Measurements from ENCODE around the gene SH3BP2.

The SH3BP2 gene

GRCh38 chr4:2803624-2804448, 11.0 kb downstream of the SH3BP2 start:
- no peak for DNase-seq (ENCODE audit: low read depth)

DNA sequence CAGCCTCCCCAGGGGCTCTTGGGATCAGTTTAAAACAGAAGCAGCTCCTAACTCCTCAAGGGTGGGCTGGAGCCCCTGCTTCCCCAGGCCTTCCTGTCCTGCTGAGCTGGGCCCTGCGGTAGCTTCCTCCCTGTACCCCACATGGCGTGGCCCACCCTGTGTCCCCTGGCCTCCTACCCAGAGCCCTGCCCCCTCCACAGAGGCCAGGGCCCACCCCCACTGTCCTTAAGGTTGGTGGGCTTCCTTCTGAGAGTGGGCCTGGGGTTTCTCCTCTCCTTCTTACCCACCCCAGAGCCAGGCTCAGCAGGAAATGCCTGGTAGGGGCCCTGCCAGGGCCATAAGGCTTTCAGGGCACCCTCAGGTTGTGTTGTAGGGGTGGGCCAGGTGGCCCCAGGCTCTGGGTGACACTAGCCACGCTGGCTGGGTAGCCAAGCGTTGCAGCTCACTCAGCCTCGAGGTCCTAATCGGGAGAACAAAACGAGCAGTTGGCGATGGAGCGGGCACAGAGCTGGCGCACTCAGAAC, 11.6 kb downstream of the SH3BP2 start:
- DNase-seq (ENCODE audit: low read depth): no peak

- DNase-seq (ENCODE audit: low read depth): no peak
These were observed 12.2 kb downstream of the SH3BP2 start for GRCh38 chr4:2804973-2805501.

DNA sequence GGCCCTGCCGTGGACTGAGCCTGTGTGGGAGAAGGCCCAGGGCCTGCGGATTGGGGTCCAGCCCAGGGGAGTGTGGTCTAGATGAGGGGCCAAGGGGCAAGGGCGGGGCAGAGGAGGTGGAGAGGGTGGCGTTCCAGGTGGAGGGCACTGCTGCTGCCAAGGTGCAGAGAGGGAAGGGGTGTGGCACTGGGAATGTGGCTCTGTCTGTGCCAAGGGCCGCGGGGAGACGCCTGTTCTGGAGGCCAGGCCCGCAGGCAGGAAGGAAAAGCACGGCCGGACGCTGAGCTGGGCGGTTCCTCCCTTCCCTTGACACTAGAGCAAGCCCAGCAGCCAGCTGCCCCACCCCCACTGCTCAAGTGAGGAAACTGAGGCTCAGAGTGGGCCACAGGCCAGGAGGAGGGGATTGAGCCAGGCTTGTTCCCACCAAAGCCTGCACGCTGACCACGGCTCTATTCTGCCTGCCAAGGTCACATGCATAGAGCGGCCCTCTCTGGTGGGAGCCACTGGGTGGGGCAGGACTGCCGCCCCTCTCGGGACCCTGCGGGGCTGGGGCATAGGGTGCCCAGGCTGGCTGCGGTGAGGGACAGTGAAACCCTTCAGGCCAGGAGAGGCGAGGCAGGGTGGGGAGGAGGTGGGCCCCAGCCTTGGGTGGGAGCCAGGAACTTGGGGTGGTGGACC, 13.0 kb downstream of the SH3BP2 start:
- DNase-seq (ENCODE audit: low read depth): no peak

DNA sequence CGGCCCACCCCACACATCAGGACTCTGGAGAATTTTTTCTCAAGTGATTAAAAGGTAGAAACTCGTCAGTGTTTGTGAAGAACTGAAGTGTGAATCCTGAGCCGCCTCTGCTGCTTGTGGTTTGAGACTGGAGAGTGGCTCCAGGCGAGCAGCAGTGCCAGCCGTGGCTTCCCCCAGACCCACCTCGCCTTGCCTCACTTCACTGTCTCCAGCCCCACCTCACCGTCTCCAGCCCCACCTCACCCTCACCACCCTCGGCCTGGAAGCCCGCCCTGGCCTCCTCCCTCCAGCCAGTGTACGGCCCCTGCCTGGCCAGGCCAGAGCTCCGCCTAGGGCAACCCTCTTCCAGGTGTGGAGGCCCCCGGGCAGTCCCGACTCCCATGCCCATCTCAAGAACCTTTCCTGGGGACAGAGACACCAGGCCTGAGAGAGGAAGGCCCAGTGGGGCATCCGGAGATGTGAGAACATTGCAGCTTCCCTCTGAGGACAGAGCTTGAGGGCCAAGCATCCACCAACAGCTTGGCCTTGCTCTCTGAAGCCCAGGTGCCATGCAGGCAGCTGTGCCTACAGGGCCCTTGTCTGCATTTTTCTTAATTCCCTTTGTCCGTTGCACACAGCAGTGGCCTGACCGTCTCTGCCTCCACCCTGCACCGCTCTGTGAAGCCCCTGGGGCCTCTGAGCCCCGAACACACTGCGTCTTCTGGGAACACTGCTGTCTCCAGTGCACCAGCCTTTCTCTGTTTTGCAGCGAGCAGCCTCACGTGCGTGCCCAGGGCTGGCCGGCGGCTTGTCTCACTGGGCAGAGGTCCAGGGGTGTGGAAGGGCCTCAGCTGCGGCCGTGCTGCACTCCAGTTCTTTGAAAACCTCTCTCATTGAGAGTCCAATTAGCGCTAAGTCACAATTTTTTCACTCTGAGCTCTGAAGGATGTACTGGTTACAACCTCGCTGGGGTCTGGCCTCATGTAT, 13.8 kb downstream of the SH3BP2 start:
- no peak for DNase-seq (ENCODE audit: low read depth)

GRCh38 chr4:2807571-2807970, 14.7 kb downstream of the SH3BP2 start:
- no peak for DNase-seq (ENCODE audit: low read depth)

- no peak for DNase-seq (ENCODE audit: low read depth)
These were observed 15.1 kb downstream of the SH3BP2 start for GRCh38 chr4:2808001-2808400.

DNA sequence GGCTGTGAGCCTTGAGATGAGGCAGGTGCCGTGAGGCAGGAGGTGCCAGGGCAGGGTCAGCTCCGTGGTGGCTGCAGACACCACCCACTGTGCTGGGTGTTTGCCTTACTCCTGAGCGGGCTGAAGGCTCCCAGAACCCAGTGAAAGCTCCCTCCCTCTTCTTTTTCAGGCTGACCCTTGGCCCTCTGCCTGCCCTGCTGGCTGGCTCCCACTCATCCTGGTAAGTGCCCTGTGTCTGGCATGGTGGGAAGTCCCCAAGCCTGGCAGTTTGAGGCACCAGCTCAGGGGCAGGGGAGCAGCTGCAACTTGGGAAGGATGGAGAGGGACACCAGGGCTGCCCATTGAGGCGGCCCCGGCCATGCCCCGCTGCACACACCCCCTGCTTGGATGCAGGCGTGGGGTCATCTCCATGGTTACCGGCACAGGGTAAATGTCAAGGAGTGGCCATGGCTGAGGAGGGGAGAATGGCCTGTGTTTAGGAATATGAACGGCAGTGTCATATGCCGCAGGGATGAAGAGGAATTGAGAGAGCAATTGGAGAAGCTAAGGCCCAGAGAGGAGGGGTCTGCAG, 16.8 kb downstream of the SH3BP2 start:
- no peak for DNase-seq (ENCODE audit: low read depth)

- DNase-seq (ENCODE audit: low read depth): no peak
These were observed 17.5 kb downstream of the SH3BP2 start for GRCh38 chr4:2810388-2810787.

- no peak for DNase-seq (ENCODE audit: low read depth)
These were observed 19.1 kb downstream of the SH3BP2 start for GRCh38 chr4:2811830-2812611.

- DNase-seq (ENCODE audit: low read depth): no peak
These were observed 19.9 kb downstream of the SH3BP2 start for GRCh38 chr4:2812612-2813354.

DNA sequence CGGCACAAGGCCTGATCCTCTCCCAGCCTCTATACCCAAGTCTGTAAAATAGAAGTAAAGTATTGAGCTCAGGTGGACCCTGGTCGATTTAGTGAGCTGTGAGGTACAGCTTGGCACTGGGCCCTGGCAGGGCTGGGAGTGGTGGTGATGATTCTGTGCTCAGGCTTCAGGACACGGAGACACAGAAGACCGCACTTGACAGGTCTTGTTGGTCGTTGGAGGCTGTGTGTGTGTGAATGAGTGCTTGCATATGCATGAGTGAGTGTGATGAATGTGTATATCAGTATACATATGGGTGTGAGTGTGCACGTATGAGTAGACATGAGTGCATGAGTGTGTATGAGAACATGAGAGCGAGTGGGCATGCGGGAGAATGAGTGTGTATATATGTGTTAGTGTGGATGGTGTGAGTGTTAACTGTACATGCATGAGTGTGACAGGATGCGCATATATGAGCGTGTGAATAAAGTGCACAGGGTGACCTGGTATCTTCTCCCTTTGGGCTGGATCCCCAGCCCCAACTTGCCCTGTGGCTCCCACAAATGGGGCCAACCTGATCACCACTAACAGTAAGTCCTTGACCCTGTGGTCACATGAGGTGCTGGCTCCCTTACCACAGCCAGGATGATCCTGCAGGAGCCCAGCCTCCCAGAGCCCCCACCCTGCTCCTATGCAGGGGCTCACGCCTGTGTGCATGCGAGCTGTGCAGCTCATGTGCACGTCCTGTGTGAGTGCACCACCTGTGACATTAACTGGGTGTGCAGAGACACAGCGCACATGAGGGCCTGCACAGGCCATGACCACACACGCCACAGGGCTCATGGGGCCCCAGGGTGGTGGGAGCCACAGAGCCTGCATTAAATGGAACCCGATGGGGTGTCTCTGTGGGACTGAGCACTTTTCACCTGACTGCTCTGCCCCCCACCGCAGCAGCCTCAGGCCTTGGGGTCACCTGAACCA, 20.8 kb downstream of the SH3BP2 start:
- no peak for DNase-seq (ENCODE audit: low read depth)

DNA sequence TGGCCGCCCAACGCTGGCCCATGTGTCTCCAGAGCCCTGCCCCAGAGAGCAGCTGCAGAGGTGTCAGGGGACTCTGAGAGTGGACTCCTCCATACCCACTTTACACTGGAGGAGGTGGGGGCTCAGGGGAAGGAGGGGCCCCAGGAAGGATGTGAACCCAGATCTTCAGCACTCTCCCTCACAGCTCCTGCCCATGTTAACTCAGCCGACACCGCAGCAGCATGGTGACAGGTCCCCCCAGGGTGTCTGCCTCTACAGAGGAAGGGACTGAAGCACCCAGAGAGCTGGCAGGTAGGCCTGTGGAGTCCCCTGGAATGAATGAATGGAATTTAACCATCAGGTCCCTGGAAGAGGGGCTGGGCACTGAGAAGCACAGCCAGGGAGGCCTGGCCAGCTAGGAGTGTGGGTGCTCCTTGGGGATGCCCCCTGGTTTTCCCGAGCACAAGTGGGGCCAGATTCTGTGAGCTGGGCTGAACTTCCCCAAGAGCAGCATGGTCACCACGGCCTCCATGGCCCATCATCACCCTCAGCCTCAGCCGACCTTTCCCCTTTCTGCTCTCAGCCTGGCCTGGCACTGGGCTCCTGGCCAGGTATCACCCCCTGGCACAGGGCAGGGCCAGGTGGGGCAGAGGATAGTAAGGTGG, 21.9 kb downstream of the SH3BP2 start:
- DNase-seq (ENCODE audit: low read depth): no peak

DNA sequence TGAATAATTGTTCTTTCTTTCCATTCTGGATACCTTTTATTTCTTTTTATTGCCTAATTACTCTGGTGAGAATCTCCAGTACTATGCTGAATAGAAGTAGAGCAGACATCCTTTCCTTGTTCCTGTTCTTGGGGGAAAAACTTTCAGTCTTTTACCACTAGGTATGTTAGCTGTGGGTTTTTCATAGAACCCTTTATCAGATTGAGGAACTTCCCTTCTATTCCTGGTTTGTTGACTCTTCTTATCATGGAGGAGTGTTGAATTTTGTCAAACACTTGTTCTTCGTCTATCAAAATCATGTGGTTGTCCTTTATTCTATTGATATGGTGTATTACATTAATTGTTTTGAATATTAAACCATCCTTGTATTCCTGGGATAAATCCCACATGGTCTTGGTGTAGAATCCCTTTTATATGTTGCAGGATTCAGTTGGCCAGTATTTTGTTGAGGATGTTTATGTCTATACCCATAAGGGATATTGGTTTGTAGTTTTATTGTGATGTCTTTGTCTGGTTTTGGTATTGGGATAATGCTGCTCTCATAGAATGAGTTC, 23.6 kb downstream of the SH3BP2 start:
- no peak for DNase-seq (ENCODE audit: low read depth)

DNA sequence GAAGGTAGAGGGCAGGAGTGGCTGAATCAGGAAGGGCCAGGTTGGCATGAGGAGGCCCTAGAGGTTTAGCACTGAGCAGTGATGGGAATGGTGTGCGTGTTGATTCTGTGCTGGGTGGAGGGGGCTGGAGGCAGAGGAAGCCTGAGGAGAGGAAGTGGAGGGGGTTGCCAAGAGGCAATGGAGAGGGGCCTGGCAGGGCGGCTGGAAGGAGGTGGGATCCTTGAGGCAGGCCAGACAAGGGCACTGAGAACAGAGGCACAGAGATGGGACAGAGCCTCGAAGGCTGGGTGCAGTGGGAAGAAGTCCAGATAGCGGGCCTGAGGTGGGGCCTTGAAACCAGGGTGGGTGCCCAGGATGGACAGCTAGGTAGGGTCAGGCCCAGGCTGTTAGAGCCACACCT, 24.3 kb downstream of the SH3BP2 start:
- DNase-seq (ENCODE audit: low read depth): no peak

DNA sequence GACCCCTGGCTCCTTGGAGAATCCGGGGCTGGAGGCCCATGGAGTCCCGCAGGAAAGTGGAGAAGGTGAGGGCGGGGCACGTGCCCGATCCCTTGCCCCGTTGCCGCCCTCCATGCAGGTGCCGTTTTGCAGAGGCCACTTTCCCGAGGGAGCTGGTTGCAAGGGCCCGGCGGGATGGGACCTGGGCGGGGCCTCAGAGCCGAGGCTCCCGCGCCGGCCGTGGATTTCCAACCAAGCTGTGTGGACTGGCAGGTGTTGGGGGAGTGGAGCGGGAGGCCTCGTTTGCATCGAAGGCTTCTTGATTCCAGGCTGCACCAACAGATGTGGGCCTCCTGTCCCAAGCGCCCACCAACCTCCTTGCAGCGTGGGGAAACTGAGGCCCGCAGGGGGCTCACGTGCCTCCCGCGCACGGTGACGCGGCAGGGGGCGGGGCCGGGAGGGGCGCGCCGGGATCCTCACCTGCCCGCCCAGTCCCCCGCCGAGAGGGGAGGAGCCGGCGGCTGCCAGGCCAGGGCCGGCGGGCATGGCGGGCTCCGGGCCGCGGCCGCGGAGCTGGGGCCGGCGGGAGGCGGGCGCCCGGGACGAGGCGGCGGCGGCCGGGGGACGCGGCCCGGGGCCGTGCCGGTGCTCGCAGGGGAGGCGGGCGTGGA, 24.9 kb downstream of the SH3BP2 start:
- DNase-seq (ENCODE audit: low read depth): no peak

GRCh38 chr4:2818351-2818939, 25.6 kb downstream of the SH3BP2 start:
- DNase-seq (ENCODE audit: low read depth): no peak
